Muscle layer of duodenum (tissue), 2 donors: ENCODE results near the gene MMUT.
A peak's percentile ranks its signal among the peaks of the same experiment; 100 is the strongest.
"Not testable (repeated sequence)": the region's sequence is repeated elsewhere in the genome, so short reads cannot be mapped to it uniquely, and the experiment has no call there.

ENCODE experiments used
- H3K27ac ChIP-seq: one replicate; pipeline ENCODE4 v1.7.0; 2013; ENCODE audit warnings: mild to moderate bottlenecking, low read length
- H3K27me3 ChIP-seq: one replicate; pipeline ENCODE4 v1.7.0; 2013; ENCODE audit warnings: low read depth, mild to moderate bottlenecking, control low read depth, low read length
- H3K36me3 ChIP-seq, 2 donors: one replicate each; pipeline ENCODE4 v1.7.0; 2013; ENCODE audit warnings: low read length in 2 of 2, control low read depth in 1 of 2, mild to moderate bottlenecking in 1 of 2; ENCODE audit not compliant: insufficient read depth in 2 of 2, control insufficient read depth in 1 of 2
- H3K4me1 ChIP-seq, 2 donors: one replicate each; pipeline ENCODE4 v1.7.0; 2013; ENCODE audit warnings: low read length in 2 of 2, mild to moderate bottlenecking in 2 of 2, control low read depth in 1 of 2, moderate library complexity in 1 of 2; ENCODE audit not compliant: insufficient read depth in 2 of 2, control insufficient read depth in 1 of 2
- H3K4me3 ChIP-seq, 2 donors: one replicate each; pipeline ENCODE4 v1.7.0; 2013; ENCODE audit warnings: low read length in 2 of 2, low read depth in 1 of 2, mild to moderate bottlenecking in 1 of 2
- H3K9me3 ChIP-seq, 2 donors: one replicate each; pipeline ENCODE4 v1.7.0; 2013; ENCODE audit warnings: low read length in 2 of 2, control low read depth in 1 of 2, mild to moderate bottlenecking in 1 of 2; ENCODE audit not compliant: control insufficient read depth in 1 of 2
- donor health status: healthy.

Gene MMUT

DNA sequence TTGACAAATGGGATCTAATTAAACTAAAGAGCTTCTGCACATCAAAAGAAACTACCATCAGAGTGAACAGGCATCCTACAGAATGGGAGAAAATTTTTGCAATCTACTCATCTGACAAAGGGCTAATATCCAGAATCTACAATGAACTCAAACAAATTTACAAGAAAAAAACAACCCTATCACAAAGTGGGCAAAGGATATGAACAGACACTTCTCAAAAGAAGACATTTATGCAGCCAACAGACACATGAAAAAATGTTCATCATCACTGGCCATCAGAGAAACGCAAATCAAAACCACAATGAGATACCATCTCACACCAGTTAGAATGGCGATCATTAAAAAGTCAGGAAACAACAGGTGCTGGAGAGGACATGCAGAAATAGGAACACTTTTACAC, 13.5 kb upstream of the MMUT start:
- not testable (repeated sequence) for H3K27ac ChIP-seq, H3K27me3 ChIP-seq, H3K4me3 ChIP-seq, H3K4me1 ChIP-seq, H3K9me3 ChIP-seq
- peaks cover 4 to 13% of the 10 kb centered on the region in 2 donors for H3K36me3 ChIP-seq

DNA sequence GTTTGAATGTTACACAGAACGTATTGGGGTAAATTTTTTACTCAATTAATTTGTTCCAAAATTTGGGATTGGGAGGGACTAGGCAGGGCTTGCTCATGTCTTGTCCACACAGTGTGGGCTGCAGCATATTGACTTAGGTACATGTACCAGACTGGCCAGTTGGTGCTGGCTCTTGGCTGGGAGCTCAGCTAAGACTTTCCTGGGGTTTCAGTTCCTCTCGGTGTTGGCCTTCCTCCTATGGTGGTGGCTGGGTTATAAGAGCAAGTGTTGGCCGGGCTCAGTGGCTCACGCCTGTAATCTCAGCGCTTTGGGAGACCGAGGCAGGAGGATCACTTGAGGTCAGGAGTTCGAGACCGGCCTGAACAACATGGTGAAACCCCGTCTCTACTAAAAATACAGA, 5.0 kb upstream of the MMUT start:
- Histone ChIP-seq H3K36me3 (peaks cover 2 to 9% of the 10 kb centered on the region in 2 donors), H3K27ac (no peak overlapping the region), H3K27me3 (no peaks in the 10 kb centered on the region), H3K4me3 (no peak overlapping the region), H3K9me3 (no peaks in the 10 kb centered on the region), H3K4me1 (peaks cover 0 to 10% of the 10 kb centered on the region in 2 donors)

DNA sequence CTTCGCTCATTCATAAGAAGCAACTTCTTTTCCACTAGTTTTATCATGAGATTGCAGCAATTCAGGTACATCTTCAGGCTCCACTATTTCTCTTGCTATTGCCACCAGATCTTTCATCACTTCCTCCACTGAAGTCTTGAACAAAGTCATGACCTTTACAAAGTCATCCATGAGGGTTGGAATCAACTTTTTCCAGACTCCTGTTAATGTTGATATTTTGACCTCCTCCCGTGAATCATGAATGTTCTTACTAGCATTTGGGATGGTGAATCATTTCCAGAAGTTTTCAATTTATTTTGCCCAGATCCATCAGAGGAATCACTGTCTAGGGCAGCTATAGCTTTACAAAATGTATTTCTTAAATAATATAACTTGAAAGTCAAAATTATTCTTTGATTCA, 1.6 kb upstream of the MMUT start:
- peaks cover 8 to 31% of the 10 kb centered on the region in 2 donors for H3K4me1 ChIP-seq
- no peak overlapping the region for H3K27ac ChIP-seq
- no peaks in the 10 kb centered on the region for H3K9me3 ChIP-seq
- H3K36me3 ChIP-seq, result no peaks in the 10 kb centered on the region
- no peaks in the 10 kb centered on the region for H3K27me3 ChIP-seq
- H3K4me3 ChIP-seq, result no peak overlapping the region

DNA sequence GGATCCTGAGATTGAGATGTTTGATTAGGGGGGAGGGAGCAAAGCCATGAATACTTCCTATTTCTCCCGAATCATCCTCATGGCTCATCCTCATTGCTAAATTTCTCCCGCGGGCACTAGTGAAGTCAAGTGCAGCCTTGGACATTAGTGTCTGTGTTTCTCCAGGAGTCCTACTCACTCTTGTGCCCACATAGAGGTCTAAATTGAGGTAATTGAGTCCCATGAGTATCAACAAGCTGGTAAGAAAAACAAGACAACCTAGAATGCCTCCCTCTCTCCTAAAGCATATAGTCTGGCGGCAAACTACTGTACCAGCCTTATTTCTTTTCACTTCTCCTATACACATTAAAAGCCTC, 537 bp upstream of the MMUT start:
- Histone ChIP-seq H3K27ac (peak overlapping the region; percentile 96), H3K9me3 (no peaks in the 10 kb centered on the region), H3K27me3 (no peaks in the 10 kb centered on the region), H3K4me1 (peaks cover 8 to 31% of the 10 kb centered on the region in 2 donors), H3K4me3 (peak overlapping the region; percentile 99 to 100), H3K36me3 (peaks cover under 1 to 4% of the 10 kb centered on the region in 2 donors)

DNA sequence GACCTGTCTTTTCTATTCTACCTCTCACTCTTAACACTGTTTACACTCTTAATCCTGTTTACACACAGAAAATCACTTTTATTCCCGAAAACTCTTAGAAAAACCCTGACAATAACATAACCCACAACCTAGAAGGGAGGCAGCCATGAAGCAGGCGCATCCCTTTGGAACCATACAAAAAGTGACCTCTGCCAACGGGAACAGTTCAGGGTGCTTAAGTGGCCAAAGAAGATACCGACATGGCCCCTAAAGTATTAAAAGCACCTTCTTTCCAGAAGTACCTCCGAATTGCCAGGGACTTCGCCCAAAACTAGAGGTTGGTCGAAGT, 490 bp downstream of the MMUT start:
- Histone ChIP-seq H3K4me1 (peaks cover 8 to 35% of the 10 kb centered on the region in 2 donors), H3K36me3 (peaks cover 3 to 11% of the 10 kb centered on the region in 2 donors), H3K27ac (peak overlapping the region; percentile 96), H3K4me3 (peak overlapping the region; percentile 99 to 100), H3K9me3 (no peaks in the 10 kb centered on the region), H3K27me3 (no peaks in the 10 kb centered on the region)

DNA sequence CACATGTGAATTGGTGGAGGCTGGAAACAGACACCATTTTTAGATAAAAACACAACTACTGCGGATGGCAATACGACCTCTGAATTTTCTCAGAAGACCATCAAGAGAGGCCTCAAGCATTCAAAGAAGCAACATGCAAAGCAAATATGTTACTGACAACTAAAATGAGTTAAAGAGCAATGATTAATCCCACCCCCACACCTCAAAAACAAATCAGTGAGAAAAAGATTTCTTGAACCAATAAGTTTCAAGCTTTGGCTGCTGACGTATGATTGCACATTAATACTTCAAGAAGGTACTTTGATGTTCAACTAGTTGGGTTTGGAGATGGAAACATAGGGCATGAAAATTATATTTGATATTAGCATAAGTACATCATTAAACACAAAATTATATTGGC, 982 bp downstream of the MMUT start:
- Histone ChIP-seq H3K36me3 (peaks cover 6 to 15% of the 10 kb centered on the region in 2 donors), H3K4me3 (peak overlapping the region; percentile 99 to 100), H3K27me3 (no peaks in the 10 kb centered on the region), H3K4me1 (peaks cover 8 to 35% of the 10 kb centered on the region in 2 donors), H3K27ac (peak overlapping the region; percentile 96), H3K9me3 (no peaks in the 10 kb centered on the region)

DNA sequence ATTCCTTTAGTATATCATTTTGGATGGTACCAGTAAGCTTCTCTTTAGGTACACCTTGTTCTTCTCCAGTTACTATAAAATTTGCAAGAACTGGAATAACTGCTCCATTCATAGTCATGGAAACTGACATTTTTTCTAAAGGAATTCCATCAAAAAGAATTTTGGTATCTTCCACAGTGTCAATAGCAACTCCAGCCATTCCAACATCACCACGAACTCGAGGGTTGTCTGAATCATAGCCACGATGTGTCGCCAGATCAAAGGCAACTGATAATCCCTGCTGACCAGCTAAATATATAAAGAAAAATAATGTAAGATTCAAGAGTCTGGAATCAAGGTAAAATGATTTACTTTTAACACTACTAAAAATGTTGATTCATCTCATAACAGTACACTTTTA, 5.3 kb downstream of the MMUT start:
- H3K27ac ChIP-seq, result no peak overlapping the region
- H3K27me3 ChIP-seq, result no peaks in the 10 kb centered on the region
- peaks cover 8 to 26% of the 10 kb centered on the region in 2 donors for H3K4me1 ChIP-seq
- no peaks in the 10 kb centered on the region for H3K9me3 ChIP-seq
- H3K36me3 ChIP-seq, result peaks cover 9 to 30% of the 10 kb centered on the region in 2 donors
- no peak overlapping the region for H3K4me3 ChIP-seq

DNA sequence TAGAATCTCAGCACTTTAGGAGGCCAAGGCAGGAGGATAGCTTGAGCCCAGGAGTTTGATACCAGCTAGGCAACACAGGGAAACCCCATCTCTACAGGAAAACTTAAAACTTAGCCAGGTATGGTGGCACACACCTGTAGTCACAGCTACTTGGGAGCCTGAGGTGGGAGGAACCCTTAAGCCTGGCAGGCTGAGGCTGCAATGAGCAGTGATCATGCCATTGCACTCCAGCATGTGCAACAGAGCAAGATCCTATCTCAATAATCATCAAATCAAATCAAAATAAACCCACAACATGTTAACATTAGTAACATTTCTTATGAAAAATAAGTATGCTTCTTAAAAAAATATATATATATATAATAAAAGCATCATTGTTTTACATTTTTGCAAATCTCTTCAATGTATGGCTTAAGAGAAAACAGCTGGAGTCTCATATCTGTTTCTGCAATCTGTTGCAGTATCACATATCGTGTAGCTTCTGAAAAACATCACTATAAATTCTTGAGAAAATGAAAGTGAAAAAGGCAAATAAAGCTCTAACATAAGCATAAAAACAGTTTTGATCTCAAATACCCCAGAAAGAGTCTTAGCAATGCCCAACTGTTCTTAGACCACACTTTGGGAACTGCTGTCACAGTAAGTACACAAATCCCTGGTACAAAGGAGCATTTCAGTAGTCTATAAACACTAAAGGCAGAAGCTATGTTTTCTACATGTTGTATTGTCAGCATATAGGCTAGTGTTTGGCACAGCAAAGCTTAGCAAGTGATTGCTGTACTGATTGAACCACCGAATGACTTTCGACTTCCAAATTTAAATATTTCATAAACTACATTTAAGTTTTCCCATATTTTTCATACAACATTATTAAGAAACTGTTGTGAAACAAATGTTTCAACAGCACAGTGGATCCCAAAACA, 8.0 kb downstream of the MMUT start:
- peaks cover 0 to 5% of the 10 kb centered on the region in 2 donors for H3K4me1 ChIP-seq
- H3K36me3 ChIP-seq, result peaks cover 13 to 46% of the 10 kb centered on the region in 2 donors
- H3K4me3 ChIP-seq, result no peak overlapping the region
- H3K27ac ChIP-seq, result no peak overlapping the region
- no peaks in the 10 kb centered on the region for H3K27me3 ChIP-seq
- no peaks in the 10 kb centered on the region for H3K9me3 ChIP-seq

DNA sequence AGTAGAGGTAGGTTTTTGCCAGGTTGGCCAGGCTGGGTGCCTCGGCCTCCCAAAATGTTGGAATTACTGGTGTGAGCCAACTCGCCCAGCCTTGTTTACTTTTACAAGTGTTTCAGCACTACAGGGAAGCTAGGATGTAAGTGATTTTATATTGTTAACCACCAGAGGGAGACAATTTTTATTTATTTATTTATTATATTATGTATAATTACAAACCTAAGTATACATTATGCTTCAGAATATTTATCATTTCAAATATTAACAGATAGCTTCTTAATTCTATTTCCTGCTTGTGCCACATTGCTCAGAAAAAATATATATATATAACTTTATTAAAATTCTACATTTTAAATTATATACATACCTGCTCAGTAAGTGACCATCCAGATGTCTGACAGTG, 9.8 kb downstream of the MMUT start:
- H3K27me3 ChIP-seq, result no peaks in the 10 kb centered on the region
- no peaks in the 10 kb centered on the region for H3K9me3 ChIP-seq
- no peak overlapping the region for H3K4me3 ChIP-seq
- no peak overlapping the region for H3K27ac ChIP-seq
- H3K36me3 ChIP-seq, result peaks cover 14 to 55% of the 10 kb centered on the region in 2 donors
- peaks cover 0 to 5% of the 10 kb centered on the region in 2 donors for H3K4me1 ChIP-seq

DNA sequence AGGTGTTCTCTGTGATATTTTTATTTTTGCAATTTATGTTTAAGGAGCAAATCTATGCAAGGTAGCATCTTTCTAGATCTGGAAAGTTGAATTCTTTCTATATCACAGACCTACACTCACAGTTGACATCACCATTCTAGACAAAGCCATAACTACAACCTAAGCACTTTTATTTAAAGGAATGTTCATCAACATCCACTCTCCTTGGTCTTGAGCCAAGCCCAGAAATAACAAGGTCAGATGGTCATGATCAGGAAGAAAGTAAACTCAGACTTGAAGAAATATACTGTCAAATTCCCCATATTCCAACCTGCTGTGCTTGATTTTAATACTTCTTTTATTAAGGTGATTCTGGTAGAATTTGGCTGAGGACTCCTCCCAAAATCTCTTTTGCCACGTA, 32.2 kb downstream of the MMUT start:
- Histone ChIP-seq H3K4me3 (no peak overlapping the region), H3K9me3 (no peaks in the 10 kb centered on the region), H3K4me1 (no peaks in the 10 kb centered on the region), H3K27me3 (no peaks in the 10 kb centered on the region), H3K27ac (no peak overlapping the region), H3K36me3 (peaks cover 31 to 59% of the 10 kb centered on the region in 2 donors)

DNA sequence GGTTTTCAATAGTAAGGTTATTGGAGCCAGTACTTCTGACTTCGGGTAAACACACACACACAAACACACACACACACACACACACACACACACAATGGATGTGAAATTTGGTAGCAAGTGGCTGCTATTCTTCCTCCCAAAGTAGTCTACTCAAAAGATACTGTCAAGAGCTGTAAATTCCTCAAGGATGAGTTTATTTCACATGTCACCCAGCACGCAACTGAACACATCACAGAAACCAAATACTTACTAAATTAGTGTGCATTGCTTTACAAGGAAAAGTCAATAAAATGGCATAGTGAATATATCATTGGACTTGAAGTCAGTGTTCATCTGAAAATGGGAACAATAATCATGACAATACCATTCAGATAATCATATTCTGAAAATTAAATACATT, 32.9 kb downstream of the MMUT start:
- Histone ChIP-seq H3K27ac (no peak overlapping the region), H3K27me3 (no peaks in the 10 kb centered on the region), H3K9me3 (no peaks in the 10 kb centered on the region), H3K4me1 (no peaks in the 10 kb centered on the region), H3K36me3 (peaks cover 27 to 52% of the 10 kb centered on the region in 2 donors), H3K4me3 (no peak overlapping the region)

DNA sequence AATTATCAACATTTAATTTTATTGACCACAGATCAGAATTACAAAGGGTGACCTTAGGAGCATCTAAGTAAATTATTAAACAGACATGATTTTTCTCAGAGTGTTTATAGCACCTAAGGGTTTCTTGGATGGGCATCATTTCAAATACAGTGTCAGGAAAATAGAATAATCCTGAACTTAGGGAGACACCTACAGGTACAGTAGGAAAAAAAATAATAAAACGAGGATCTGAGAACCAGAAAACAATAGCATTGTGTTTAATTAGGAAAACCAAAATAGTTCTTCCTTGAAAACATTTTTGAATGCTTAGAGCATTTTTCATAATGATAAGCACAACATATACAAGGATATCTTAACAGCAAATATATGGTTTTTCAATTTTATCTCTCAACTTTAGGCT, 39.2 kb downstream of the MMUT start:
- H3K27ac ChIP-seq, result no peak overlapping the region
- H3K27me3 ChIP-seq, result no peaks in the 10 kb centered on the region
- H3K9me3 ChIP-seq, result no peaks in the 10 kb centered on the region
- no peaks in the 10 kb centered on the region for H3K4me1 ChIP-seq
- H3K36me3 ChIP-seq, result peaks cover 0 to 3% of the 10 kb centered on the region in 2 donors
- no peak overlapping the region for H3K4me3 ChIP-seq
